CD4-positive, alpha-beta T cell (primary cell): ENCODE data around the gene C9orf152. TPM values are rescaled to one million over a fixed set of nuclear protein-coding genes. Genes with fewer than 3 reads are reported as not detected.

Experiments
- ATAC-seq: fragments of 200-7000 bp; cut with Tn5 transposase; one replicate; pipeline ENCODE4 v1.10.0; 2022; ENCODE audit warnings: mild to moderate bottlenecking; ENCODE audit not compliant: poor library complexity
- CTCF ChIA-PET: fragments of 350-600 bp; sonication (Branson Sonifier 250); formaldehyde crosslinking; loops from one replicate; lab custom pipeline; 2021; ENCODE audit warnings: antibody characterized with exemption, inconsistent platforms; lab: Charles Lee
- POLR2A ChIA-PET: fragments of 350-600 bp; sonication (Branson Sonifier 250); formaldehyde crosslinking; loops from one replicate; lab custom pipeline; 2021; ENCODE audit warnings: antibody characterized with exemption, inconsistent platforms; lab: Charles Lee
- DNase-seq, 14 experiments: peaks; one replicate each; pipeline ENCODE4 v3.0.0-alpha.2; 2013 to 2020; ENCODE audit warnings: mixed read lengths in 2 of 14
- H3K27ac ChIP-seq, 2 donors: one replicate each; pipeline versions ENCODE4 v1.5.1 to v1.7.0; 2013; ENCODE audit warnings: low read length in 2 of 2, low read depth in 1 of 2, mild to moderate bottlenecking in 1 of 2
- H3K27me3 ChIP-seq, 2 experiments: 1 replicate in 1 of 2; 2 replicates in 1 of 2; pipeline versions ENCODE4 v1.6.1 to v1.7.0; 2013; ENCODE audit warnings: low read length in 2 of 2, control low read depth in 1 of 2, mild to moderate bottlenecking in 1 of 2, moderate library complexity in 1 of 2; ENCODE audit not compliant: insufficient read depth in 2 of 2, control insufficient read depth in 1 of 2
- H3K36me3 ChIP-seq: one replicate; pipeline ENCODE4 v1.6.1; 2013; ENCODE audit warnings: low read length, control low read depth; ENCODE audit not compliant: insufficient read depth
- H3K4me1 ChIP-seq: one replicate; pipeline ENCODE4 v1.6.1; 2013; ENCODE audit warnings: low read length, control low read depth; ENCODE audit not compliant: insufficient read depth
- H3K4me3 ChIP-seq: one replicate; pipeline ENCODE4 v1.5.1; 2013; ENCODE audit warnings: mild to moderate bottlenecking, low read length, moderate library complexity
- H3K9me3 ChIP-seq, 2 experiments: 1 replicate in 1 of 2; 2 replicates in 1 of 2; pipeline versions ENCODE4 v1.6.1 to v1.7.0; 2013; ENCODE audit warnings: low read length in 2 of 2, mild to moderate bottlenecking in 2 of 2, control low read depth in 1 of 2, moderate library complexity in 1 of 2; ENCODE audit not compliant: control insufficient read depth in 1 of 2, insufficient read depth in 1 of 2
- H3K27ac Mint-ChIP-seq: one replicate; pipeline ENCODE4 v1.8.0; 2020; ENCODE audit warnings: mixed read lengths
- H3K27me3 Mint-ChIP-seq: one replicate; pipeline ENCODE4 v1.8.0; 2021; ENCODE audit warnings: mixed read lengths
- H3K36me3 Mint-ChIP-seq: one replicate; pipeline ENCODE4 v1.8.0; 2021; ENCODE audit warnings: low read depth, mixed read lengths
- H3K4me1 Mint-ChIP-seq: one replicate; pipeline ENCODE4 v1.8.0; 2021; ENCODE audit warnings: low read depth, mixed read lengths
- H3K4me3 Mint-ChIP-seq: one replicate; pipeline ENCODE4 v1.8.0; 2020; ENCODE audit warnings: mild to moderate bottlenecking, mixed read lengths
- H3K9me3 Mint-ChIP-seq: one replicate; pipeline ENCODE4 v1.8.0; 2020; ENCODE audit warnings: mixed read lengths
- CTCF ChIP-seq: fragments of 200-600 bp; IDR thresholded peaks from one replicate; pipeline ENCODE4 v1.8.0; 2022; ENCODE audit warnings: antibody characterized with exemption, mild to moderate bottlenecking
- intact Hi-C, 2 experiments: fragments of 100-400 bp; cut with DNase I in 1 of 2; cut with micrococcal nuclease in 1 of 2; formaldehyde crosslinking; loops; one replicate each; pipeline versions ENCODE4 v1.15.1 to v1.9.0; 2023 to 2025; cut with DNase I, micrococcal nuclease
- total RNA-seq, 174 experiments: library from RNA in 2 of 174; stranded (reverse) in 2 of 174; gene quantifications; one replicate each; pipeline ENCODE4 v1.2.3 and lab custom pipeline; 2021 to 2026

Gene C9orf152
- total RNA-seq, 2 experiments from 2014 or later = not detected

- intact Hi-C loops = loop anchor here in 1 of 2 experiments (5.0 to 10.0 kb wide), 2 partner anchors 208 to 1321 kb away; partner anchors contain the start of genes ABITRAM and ELP1
- H3K27me3 ChIP-seq = no peaks in the 10 kb centered on the region
- peak in 11 of 14 experiments; percentile 5 to 61 (median 12) for DNase-seq
- Mint-ChIP-seq H3K4me1 (peaks cover 44% of the 10 kb centered on the region), H3K36me3 (peaks cover 4% of the 10 kb centered on the region), H3K27me3 (no peaks in the 10 kb centered on the region), H3K27ac (peak overlapping the region; percentile 83), H3K9me3 (no peaks in the 10 kb centered on the region), H3K4me3 (peak overlapping the region; percentile 98)
- H3K36me3 ChIP-seq = peaks cover 4% of the 10 kb centered on the region
- peak overlapping the region; percentile 85 for H3K4me3 ChIP-seq
- H3K27ac ChIP-seq = peak overlapping the region; percentile 37 to 63
- CTCF ChIA-PET = no interaction called here
- POLR2A ChIA-PET = interaction anchor here (0.7 to 1.2 kb wide), 3 partner anchors 10 to 38 kb away, joined by 3 to 4 read pairs (median 3); no protein-coding TSS in a partner anchor
- H3K9me3 ChIP-seq = no peaks in the 10 kb centered on the region
- peak; percentile 18 for ATAC-seq
- no peak for TF ChIP-seq CTCF
- H3K4me1 ChIP-seq = peaks cover 32% of the 10 kb centered on the region
Measured at GRCh38 chr9:110255463-110256379, 47.8 kb upstream of the C9orf152 start.

- H3K27ac Mint-ChIP-seq = peak overlapping the region; percentile 83
- Histone ChIP-seq H3K36me3 (peaks cover 6% of the 10 kb centered on the region), H3K27ac (peak overlapping the region; percentile 37 to 63), H3K4me3 (peak overlapping the region; percentile 85), H3K27me3 (no peaks in the 10 kb centered on the region), H3K4me1 (peaks cover 32% of the 10 kb centered on the region), H3K9me3 (no peaks in the 10 kb centered on the region)
- ChIA-PET CTCF (no interaction called here), POLR2A (no interaction called here)
- no peaks in the 10 kb centered on the region for H3K9me3 Mint-ChIP-seq
- intact Hi-C loops = loop anchor here in 1 of 2 experiments (5.0 to 10.0 kb wide), 2 partner anchors 208 to 1320 kb away; partner anchors contain the start of genes ABITRAM and ELP1
- no peaks in the 10 kb centered on the region for H3K27me3 Mint-ChIP-seq
- ATAC-seq (no peak), DNase-seq (peak in 4 of 14 experiments; percentile 1 to 29 (median 15))
- peaks cover 44% of the 10 kb centered on the region for H3K4me1 Mint-ChIP-seq
- H3K36me3 Mint-ChIP-seq = peaks cover 11% of the 10 kb centered on the region
- TF ChIP-seq CTCF = no peak
- H3K4me3 Mint-ChIP-seq = peak overlapping the region; percentile 98
Measured at GRCh38 chr9:110255034-110255462, 47.1 kb upstream of the C9orf152 start.

- Mint-ChIP-seq H3K27me3 (no peaks in the 10 kb centered on the region), H3K9me3 (no peaks in the 10 kb centered on the region), H3K36me3 (peaks cover 16% of the 10 kb centered on the region), H3K4me1 (peaks cover 44% of the 10 kb centered on the region), H3K4me3 (peak overlapping the region; percentile 98), H3K27ac (peak overlapping the region; percentile 83)
- intact Hi-C loops = loop anchor here in 1 of 2 experiments (10.0 kb wide), 1 partner anchor 1320 kb away; the partner anchor contains the start of genes ABITRAM and ELP1
- POLR2A ChIA-PET = no interaction called here
- H3K4me1 ChIP-seq = peaks cover 32% of the 10 kb centered on the region
- peaks cover 11% of the 10 kb centered on the region for H3K36me3 ChIP-seq
- DNase-seq = peak in 1 of 14 experiments; percentile 13
- H3K27ac ChIP-seq = no peak overlapping the region
- no peaks in the 10 kb centered on the region for H3K9me3 ChIP-seq
- ATAC-seq = no peak
- peak overlapping the region; percentile 85 for H3K4me3 ChIP-seq
- CTCF ChIA-PET = no interaction called here
- TF ChIP-seq CTCF = no peak
- H3K27me3 ChIP-seq = no peaks in the 10 kb centered on the region
Measured at GRCh38 chr9:110254500-110254899, 46.5 kb upstream of the C9orf152 start.
